GM12891 (cell line): Measurements from ENCODE around the gene CDK17.

Experiments used
- POLR2A ChIP-seq: IDR thresholded peaks from 2 replicates; pipeline ENCODE4 v1.6.1; 2011; ENCODE audit warnings: low read depth, low read length, control low read depth
- TAF1 ChIP-seq: IDR thresholded peaks from 2 replicates; pipeline ENCODE4 v1.6.1; 2011; ENCODE audit warnings: low read depth, low read length, control low read depth

DNA sequence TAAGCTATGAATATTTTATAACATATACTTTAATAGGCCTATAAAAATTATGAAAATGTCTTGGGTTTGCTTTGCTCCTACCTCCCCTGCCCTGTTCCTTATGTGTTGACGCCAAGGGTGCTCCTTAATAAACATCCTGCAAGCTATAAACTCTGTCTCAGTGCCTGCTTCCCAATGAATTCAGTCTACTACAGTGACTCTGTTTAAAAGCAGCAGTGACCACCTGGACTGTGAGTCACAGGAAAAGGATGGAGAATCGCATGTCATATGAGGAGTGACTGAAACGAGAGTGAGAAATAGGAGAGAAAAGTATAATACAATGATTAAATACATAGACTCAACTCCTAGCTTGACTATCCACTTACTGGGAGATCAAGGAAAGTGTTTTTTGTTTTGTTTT is 48.1 kb upstream of the CDK17 start:
- no peak for TF ChIP-seq TAF1
- no peak for TF ChIP-seq POLR2A
